HepG2 (cell line): ENCODE results near the gene GGA1. TPM values are rescaled to one million over a fixed set of nuclear protein-coding genes. Genes with fewer than 3 reads are reported as not detected.

Experiments
- ATF7-NPFF ChIP-seq: sonication (generic); formaldehyde crosslinking; IDR thresholded peaks from 2 replicates; pipeline ENCODE4 v1.8.1; 2023; ENCODE audit warnings: mild to moderate bottlenecking, low read depth, missing genetic modification reagents, moderate library complexity
- FOSL2 ChIP-seq: sonication (generic); formaldehyde crosslinking; IDR thresholded peaks from 2 replicates; pipeline ENCODE4 v1.4.0; 2020; ENCODE audit warnings: missing genetic modification reagents
- HMG20A ChIP-seq: IDR thresholded peaks from 2 replicates; pipeline ENCODE4 v1.6.1; 2016; ENCODE audit warnings: borderline replicate concordance
- ISL2 ChIP-seq: sonication (generic); formaldehyde crosslinking; IDR thresholded peaks from 2 replicates; pipeline ENCODE4 v1.5.0; 2020; ENCODE audit warnings: missing genetic modification reagents
- KLF12 ChIP-seq: sonication (generic); formaldehyde crosslinking; IDR thresholded peaks from 2 replicates; pipeline ENCODE4 v1.4.0; 2020; ENCODE audit warnings: missing genetic modification reagents, borderline replicate concordance
- MEIS1 ChIP-seq: sonication (generic); formaldehyde crosslinking; IDR thresholded peaks from 2 replicates; pipeline ENCODE4 v1.9.0; 2021; ENCODE audit warnings: mild to moderate bottlenecking, missing genetic modification reagents, moderate library complexity, borderline replicate concordance
- NRL ChIP-seq: sonication (generic); formaldehyde crosslinking; IDR thresholded peaks from 2 replicates; pipeline ENCODE4 v1.5.0; 2020; ENCODE audit warnings: missing genetic modification reagents, mild to moderate bottlenecking, moderate library complexity, borderline replicate concordance
- PAF1 ChIP-seq: IDR thresholded peaks from 2 replicates; pipeline ENCODE4 v1.6.1; 2016; ENCODE audit warnings: missing genetic modification reagents, missing compliant biosample characterization
- PAWR ChIP-seq: sonication (generic); formaldehyde crosslinking; IDR thresholded peaks from 2 replicates; pipeline ENCODE4 v1.4.0; 2020; ENCODE audit warnings: missing genetic modification reagents, mild to moderate bottlenecking, borderline replicate concordance
- SOX5 ChIP-seq: IDR thresholded peaks from 2 replicates; pipeline ENCODE4 v1.6.1; 2016; ENCODE audit warnings: borderline replicate concordance
- SYNCRIP ChIP-seq: fragments of 200-400 bp; formaldehyde crosslinking; IDR thresholded peaks from 2 replicates; pipeline ENCODE4 v1.6.1; 2018; ENCODE audit warnings: mild to moderate bottlenecking, low read depth, low read length; ENCODE audit not compliant: insufficient read depth
- XRCC5 ChIP-seq: fragments of 200-400 bp; formaldehyde crosslinking; optimal IDR thresholded peaks from 2 replicates; pipeline ENCODE3; 2017; ENCODE audit warnings: mild to moderate bottlenecking, low read length
- ZBTB7B ChIP-seq: sonication (generic); formaldehyde crosslinking; IDR thresholded peaks from 2 replicates; pipeline ENCODE4 v1.4.0; 2020; ENCODE audit warnings: missing genetic modification reagents
- ZKSCAN5 ChIP-seq: sonication (generic); formaldehyde crosslinking; IDR thresholded peaks from 2 replicates; pipeline ENCODE4 v1.5.1; 2020; ENCODE audit warnings: mild to moderate bottlenecking, missing genetic modification reagents
- ZMYM3 ChIP-seq: sonication (generic); formaldehyde crosslinking; IDR thresholded peaks from 2 replicates; pipeline ENCODE4 v1.5.1; 2020; ENCODE audit warnings: mild to moderate bottlenecking, missing genetic modification reagents
- ZNF256 ChIP-seq: sonication (generic); formaldehyde crosslinking; conservative IDR thresholded peaks from 2 replicates; pipeline ENCODE4 v1.4.0; 2020; ENCODE audit warnings: missing genetic modification reagents
- ZNF446 ChIP-seq: sonication (generic); formaldehyde crosslinking; IDR thresholded peaks from 2 replicates; pipeline ENCODE4 v1.5.0; 2020; ENCODE audit warnings: mild to moderate bottlenecking, missing genetic modification reagents
- ZNF557 ChIP-seq: sonication (generic); formaldehyde crosslinking; IDR thresholded peaks from 2 replicates; pipeline ENCODE4 v1.4.0; 2020; ENCODE audit warnings: missing genetic modification reagents
- ZNF672 ChIP-seq: sonication (generic); formaldehyde crosslinking; IDR thresholded peaks from 2 replicates; pipeline ENCODE4 v1.8.1; 2022; ENCODE audit warnings: missing genetic modification reagents
- ZNF788 ChIP-seq: sonication (generic); formaldehyde crosslinking; IDR thresholded peaks from 2 replicates; pipeline ENCODE4 v1.5.0; 2020; ENCODE audit warnings: mild to moderate bottlenecking, missing genetic modification reagents, borderline replicate concordance
- ZSCAN21 ChIP-seq: sonication (generic); formaldehyde crosslinking; IDR thresholded peaks from 2 replicates; pipeline ENCODE4 v1.8.0; 2022; ENCODE audit warnings: mild to moderate bottlenecking, missing genetic modification reagents, moderate library complexity, borderline replicate concordance
- polyA plus RNA-seq, 8 experiments: library from polyadenylated mRNA; depleted of rRNA in 3 of 8; stranded (reverse) in 7 of 8; unstranded in 1 of 8; fragments of >200 nt; fragmentation: Illumina TruSeq in 4 of 8; extraction: Trizol in 4 of 8; gene quantifications; 2 replicates each; pipeline versions ENCODE4 v1.2.1 to v1.2.3, GENCODE V29; 2011 to 2016; ENCODE audit warnings: low read depth in 4 of 8, missing spikeins in 1 of 8, mixed read lengths in 1 of 8; ENCODE audit not compliant: insufficient read depth in 1 of 8
- total RNA-seq, 5 experiments: library from RNA; depleted of rRNA; stranded (reverse); fragments of >200 nt; fragmentation: Illumina TruSeq; extraction: Trizol; gene quantifications; 2 replicates each; pipeline ENCODE4 v1.2.3, GENCODE V29; 2016; ENCODE audit warnings: low read depth in 1 of 5
- TF ChIP-seq, protein P1 (sequence below): sonication (generic); formaldehyde crosslinking; IDR thresholded peaks from 2 replicates; pipeline ENCODE4 v1.5.1; 2020; ENCODE audit warnings: mild to moderate bottlenecking, missing genetic modification reagents
- TF ChIP-seq, protein P2 (sequence below): IDR thresholded peaks from 2 replicates; pipeline ENCODE4 v1.6.1; 2016; ENCODE audit warnings: missing genetic modification reagents, missing compliant biosample characterization
- TF ChIP-seq, protein P3 (sequence below): sonication (generic); formaldehyde crosslinking; IDR thresholded peaks from 2 replicates; pipeline ENCODE4 v1.5.0; 2020; ENCODE audit warnings: missing genetic modification reagents, mild to moderate bottlenecking, borderline replicate concordance
- TF ChIP-seq, protein P4 (sequence below): sonication (generic); formaldehyde crosslinking; IDR thresholded peaks from 2 replicates; pipeline ENCODE4 v1.4.0; 2020; ENCODE audit warnings: missing genetic modification reagents

The GGA1 gene
- total and polyA plus RNA-seq, 2 of the 13 experiments (the other 11 are each of a cell fraction or from before 2014, with no cell fraction given) = 29.1 to 87.2 TPM

DNA sequence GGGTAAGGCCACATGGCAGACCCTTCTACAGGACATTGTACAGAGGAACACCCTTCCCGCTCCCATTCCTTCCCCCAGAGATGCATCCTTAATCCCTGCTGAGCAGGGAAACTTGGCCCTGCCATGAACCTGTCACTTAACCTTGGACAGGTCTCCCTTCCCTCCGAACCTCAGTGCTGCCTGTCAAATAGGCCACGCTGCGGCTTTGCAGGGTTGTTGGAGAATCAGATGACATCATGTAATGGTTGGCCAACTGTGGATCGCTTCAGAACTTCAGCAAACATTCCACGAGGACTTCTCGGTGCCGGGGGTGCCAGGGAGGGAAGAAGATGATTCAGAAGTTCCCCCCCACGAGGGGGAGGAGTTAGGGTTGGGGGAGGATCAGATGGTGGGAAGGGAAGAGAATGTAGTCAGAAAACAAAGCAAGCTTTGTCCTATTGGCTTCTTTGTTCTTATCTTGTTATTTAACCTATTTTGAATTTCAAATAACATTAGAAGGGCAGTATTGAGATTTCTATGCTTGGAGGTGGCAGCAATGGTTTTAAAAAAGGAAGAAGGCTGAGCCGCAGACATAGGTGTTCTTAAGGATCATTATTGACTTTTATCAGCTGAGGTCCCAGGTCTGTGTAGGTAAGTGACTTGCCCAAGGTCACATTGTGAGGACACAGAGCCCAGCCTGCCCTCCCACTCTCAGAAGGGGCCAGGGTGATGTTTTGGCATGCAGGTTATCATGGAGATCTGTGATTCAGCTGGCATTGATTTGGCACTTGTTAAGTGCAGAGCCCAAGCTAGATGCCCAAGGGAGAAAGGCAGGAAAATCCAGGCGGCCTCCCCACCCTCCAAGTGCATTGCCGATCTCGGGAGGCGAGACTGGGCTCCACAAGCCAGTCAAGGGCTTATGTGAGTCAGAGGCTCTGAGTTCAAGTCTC, 45.2 kb upstream of the GGA1 start (continued):
- TF ChIP-seq ZNF446 (CRISPR knock-in tag) (no peak), ZKSCAN5 (CRISPR knock-in tag) (no peak), PAWR (CRISPR knock-in tag) (no peak), SOX5 (peak; percentile 76), ZMYM3 (no peak), ZNF557 (no peak), NRL (CRISPR knock-in tag) (no peak), ISL2 (0 out of 2 replicates have a peak, but pooled peaks have one; percentile 33), MEIS1 (CRISPR knock-in tag) (0 out of 2 replicates have a peak, but pooled peaks have one; percentile 62), ZNF672 (CRISPR knock-in tag) (no peak), XRCC5 (peak; percentile 44), SYNCRIP (no peak), ZSCAN21 (CRISPR knock-in tag) (no peak; the same call in 1 of the 2 replicates), FOSL2 (CRISPR knock-in tag) (peak; percentile 95), PAF1 (CRISPR knock-in tag) (peak; percentile 22; the same call in 1 of the 2 replicates), ZNF256 (CRISPR knock-in tag) (no peak), ZBTB7B (CRISPR knock-in tag) (peak; percentile 6; the same call in 1 of the 2 replicates), KLF12 (no peak), ATF7-NPFF (CRISPR knock-in tag) (no peak), HMG20A (CRISPR knock-in tag) (peak; percentile 64), ZNF788 (CRISPR knock-in tag) (peak; percentile 57; the same call in 1 of the 2 replicates)
- TF ChIP-seq, protein P1, sequence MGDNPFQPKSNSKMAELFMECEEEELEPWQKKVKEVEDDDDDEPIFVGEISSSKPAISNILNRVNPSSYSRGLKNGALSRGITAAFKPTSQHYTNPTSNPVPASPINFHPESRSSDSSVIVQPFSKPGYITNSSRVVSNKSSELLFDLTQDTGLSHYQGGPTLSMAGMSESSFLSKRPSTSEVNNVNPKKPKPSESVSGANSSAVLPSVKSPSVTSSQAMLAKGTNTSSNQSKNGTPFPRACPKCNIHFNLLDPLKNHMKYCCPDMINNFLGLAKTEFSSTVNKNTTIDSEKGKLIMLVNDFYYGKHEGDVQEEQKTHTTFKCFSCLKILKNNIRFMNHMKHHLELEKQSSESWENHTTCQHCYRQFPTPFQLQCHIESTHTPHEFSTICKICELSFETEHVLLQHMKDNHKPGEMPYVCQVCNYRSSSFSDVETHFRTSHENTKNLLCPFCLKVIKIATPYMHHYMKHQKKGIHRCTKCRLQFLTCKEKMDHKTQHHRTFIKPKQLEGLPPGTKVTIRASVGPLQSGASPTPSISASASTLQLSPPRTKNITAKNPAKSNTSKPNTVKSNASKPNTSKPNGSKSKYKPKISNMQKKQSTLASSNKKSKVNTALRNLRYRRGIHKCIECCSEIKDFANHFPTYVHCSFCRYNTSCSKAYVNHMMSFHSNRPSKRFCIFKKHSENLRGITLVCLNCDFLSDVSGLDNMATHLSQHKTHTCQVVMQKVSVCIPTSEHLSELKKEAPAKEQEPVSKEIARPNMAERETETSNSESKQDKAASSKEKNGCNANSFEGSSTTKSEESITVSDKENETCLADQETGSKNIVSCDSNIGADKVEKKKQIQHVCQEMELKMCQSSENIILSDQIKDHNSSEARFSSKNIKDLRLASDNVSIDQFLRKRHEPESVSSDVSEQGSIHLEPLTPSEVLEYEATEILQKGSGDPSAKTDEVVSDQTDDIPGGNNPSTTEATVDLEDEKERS (CRISPR knock-in tag) = no peak
- TF ChIP-seq, protein P2, sequence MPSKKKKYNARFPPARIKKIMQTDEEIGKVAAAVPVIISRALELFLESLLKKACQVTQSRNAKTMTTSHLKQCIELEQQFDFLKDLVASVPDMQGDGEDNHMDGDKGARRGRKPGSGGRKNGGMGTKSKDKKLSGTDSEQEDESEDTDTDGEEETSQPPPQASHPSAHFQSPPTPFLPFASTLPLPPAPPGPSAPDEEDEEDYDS (CRISPR knock-in tag) = peak; percentile 64
- TF ChIP-seq, protein P3, sequence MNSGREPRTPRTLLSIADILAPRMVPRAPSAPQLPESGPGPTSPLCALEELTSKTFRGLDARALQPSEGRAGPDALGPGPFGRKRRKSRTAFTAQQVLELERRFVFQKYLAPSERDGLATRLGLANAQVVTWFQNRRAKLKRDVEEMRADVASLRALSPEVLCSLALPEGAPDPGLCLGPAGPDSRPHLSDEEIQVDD (CRISPR knock-in tag) = no peak
- TF ChIP-seq, protein P4, sequence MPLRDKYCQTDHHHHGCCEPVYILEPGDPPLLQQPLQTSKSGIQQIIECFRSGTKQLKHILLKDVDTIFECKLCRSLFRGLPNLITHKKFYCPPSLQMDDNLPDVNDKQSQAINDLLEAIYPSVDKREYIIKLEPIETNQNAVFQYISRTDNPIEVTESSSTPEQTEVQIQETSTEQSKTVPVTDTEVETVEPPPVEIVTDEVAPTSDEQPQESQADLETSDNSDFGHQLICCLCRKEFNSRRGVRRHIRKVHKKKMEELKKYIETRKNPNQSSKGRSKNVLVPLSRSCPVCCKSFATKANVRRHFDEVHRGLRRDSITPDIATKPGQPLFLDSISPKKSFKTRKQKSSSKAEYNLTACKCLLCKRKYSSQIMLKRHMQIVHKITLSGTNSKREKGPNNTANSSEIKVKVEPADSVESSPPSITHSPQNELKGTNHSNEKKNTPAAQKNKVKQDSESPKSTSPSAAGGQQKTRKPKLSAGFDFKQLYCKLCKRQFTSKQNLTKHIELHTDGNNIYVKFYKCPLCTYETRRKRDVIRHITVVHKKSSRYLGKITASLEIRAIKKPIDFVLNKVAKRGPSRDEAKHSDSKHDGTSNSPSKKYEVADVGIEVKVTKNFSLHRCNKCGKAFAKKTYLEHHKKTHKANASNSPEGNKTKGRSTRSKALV (CRISPR knock-in tag) = 0 out of 2 replicates have a peak, but pooled peaks have one; percentile 28
